HEK293 (cell line): ENCODE measurements around the gene BCR.

ENCODE experiments used
- CTCF ChIA-PET: fragments of 350-600 bp; formaldehyde crosslinking; extraction: SDS; loops from one replicate; lab custom pipeline; 2021; ENCODE audit warnings: antibody characterized with exemption; lab: Yijun Ruan, JAX
- POLR2A ChIA-PET: fragments of 300-600 bp; formaldehyde crosslinking; extraction: SDS; loops from one replicate; lab custom pipeline; 2020; ENCODE audit warnings: antibody characterized with exemption, inconsistent platforms; lab: Yijun Ruan, JAX
- H3K27ac ChIP-seq: fragments of 200-500 bp; sonication (Bioruptor generic); 2 replicates; pipeline ENCODE4 v1.5.1; 2014; ENCODE audit warnings: low read depth, low read length, control low read depth, inconsistent platforms; ENCODE audit errors: extremely low read depth
- H3K36me3 ChIP-seq, 2 experiments: fragments of 200-500 bp in 1 of 2; sonication (Bioruptor generic) in 1 of 2; 1 replicate in 1 of 2; 2 replicates in 1 of 2; pipeline ENCODE4 v1.5.1; 2014 to 2017; ENCODE audit warnings: inconsistent platforms in 2 of 2, low read length in 2 of 2; ENCODE audit not compliant: control insufficient read depth in 2 of 2, insufficient read depth in 1 of 2
- H3K4me1 ChIP-seq: fragments of 200-500 bp; sonication (Bioruptor generic); 2 replicates; pipeline ENCODE4 v1.5.1; 2014; ENCODE audit warnings: mild to moderate bottlenecking, low read length, inconsistent platforms; ENCODE audit not compliant: control insufficient read depth, insufficient read depth
- H3K4me3 ChIP-seq: 2 replicates; pipeline ENCODE4 v1.5.1; 2011; ENCODE audit warnings: low read depth, mild to moderate bottlenecking, control low read depth, low read length, moderate library complexity
- H3K9me3 ChIP-seq: fragments of 200-500 bp; sonication (Bioruptor generic); 2 replicates; pipeline ENCODE4 v1.5.1; 2014; ENCODE audit warnings: low read depth, low read length, inconsistent platforms; ENCODE audit not compliant: control insufficient read depth, insufficient read depth
- EGR2 ChIP-seq: fragments of 450-650 bp; formaldehyde crosslinking; IDR thresholded peaks from 2 replicates; pipeline ENCODE4 v1.5.1; 2016; ENCODE audit warnings: low read depth, missing biosample characterization, missing genetic modification characterization
- KLF16 ChIP-seq: fragments of 450-650 bp; formaldehyde crosslinking; IDR thresholded peaks from 2 replicates; pipeline ENCODE4 v1.5.1; 2017; ENCODE audit warnings: missing biosample characterization, missing genetic modification characterization
- REPIN1 ChIP-seq: fragments of 450-650 bp; formaldehyde crosslinking; IDR thresholded peaks from 2 replicates; pipeline ENCODE4 v1.5.1; 2017; ENCODE audit warnings: missing biosample characterization, missing genetic modification characterization, low read depth
- ZFHX2 ChIP-seq: fragments of 450-650 bp; formaldehyde crosslinking; conservative IDR thresholded peaks from 2 replicates; pipeline ENCODE4 v1.5.1; 2016; ENCODE audit warnings: missing biosample characterization, missing genetic modification characterization
- ZNF146 ChIP-seq: fragments of 450-650 bp; formaldehyde crosslinking; IDR thresholded peaks from 2 replicates; pipeline ENCODE4 v1.5.1; 2016; ENCODE audit warnings: missing biosample characterization, missing genetic modification characterization
- ZNF221 ChIP-seq: fragments of 450-650 bp; formaldehyde crosslinking; IDR thresholded peaks from 2 replicates; pipeline ENCODE4 v1.5.1; 2017; ENCODE audit warnings: missing biosample characterization, missing genetic modification characterization, borderline replicate concordance
- ZNF23 ChIP-seq: fragments of 450-650 bp; formaldehyde crosslinking; IDR thresholded peaks from 2 replicates; pipeline ENCODE4 v1.5.1; 2016; ENCODE audit warnings: missing biosample characterization, missing genetic modification characterization, borderline replicate concordance
- ZNF248 ChIP-seq: fragments of 450-650 bp; formaldehyde crosslinking; IDR thresholded peaks from 2 replicates; pipeline ENCODE4 v1.5.1; 2017; ENCODE audit warnings: missing biosample characterization, missing genetic modification characterization
- ZNF266 ChIP-seq: fragments of 450-650 bp; formaldehyde crosslinking; IDR thresholded peaks from 2 replicates; pipeline ENCODE4 v1.5.1; 2016; ENCODE audit warnings: missing biosample characterization, missing genetic modification characterization, low read depth
- ZNF354C ChIP-seq: fragments of 450-650 bp; formaldehyde crosslinking; IDR thresholded peaks from 2 replicates; pipeline ENCODE4 v1.5.1; 2016; ENCODE audit warnings: missing biosample characterization, missing genetic modification characterization, low read depth, borderline replicate concordance
- ZNF677 ChIP-seq: fragments of 450-650 bp; IDR thresholded peaks from 2 replicates; pipeline ENCODE4 v1.5.0; 2018; ENCODE audit warnings: missing biosample characterization, mild to moderate bottlenecking, missing genetic modification characterization, moderate library complexity
- TF ChIP-seq, protein P1 (sequence below): fragments of 450-650 bp; formaldehyde crosslinking; IDR thresholded peaks from 2 replicates; pipeline ENCODE4 v1.5.1; 2016; ENCODE audit warnings: missing biosample characterization, missing genetic modification characterization
- TF ChIP-seq, protein P2 (sequence below): fragments of 450-650 bp; formaldehyde crosslinking; IDR thresholded peaks from 2 replicates; pipeline ENCODE4 v1.5.1; 2016; ENCODE audit warnings: missing biosample characterization, missing genetic modification characterization
- TF ChIP-seq, protein P3 (sequence below): fragments of 450-650 bp; formaldehyde crosslinking; IDR thresholded peaks from 2 replicates; pipeline ENCODE4 v1.5.1; 2016; ENCODE audit warnings: missing biosample characterization, missing genetic modification characterization
- TF ChIP-seq, protein P4 (sequence below): fragments of 450-650 bp; formaldehyde crosslinking; IDR thresholded peaks from 2 replicates; pipeline ENCODE4 v1.5.1; 2016; ENCODE audit warnings: missing biosample characterization, missing genetic modification characterization
- TF ChIP-seq, protein P5 (sequence below): fragments of 450-650 bp; formaldehyde crosslinking; IDR thresholded peaks from 2 replicates; pipeline ENCODE4 v1.5.1; 2016; ENCODE audit warnings: missing biosample characterization, missing genetic modification characterization

The BCR gene

DNA sequence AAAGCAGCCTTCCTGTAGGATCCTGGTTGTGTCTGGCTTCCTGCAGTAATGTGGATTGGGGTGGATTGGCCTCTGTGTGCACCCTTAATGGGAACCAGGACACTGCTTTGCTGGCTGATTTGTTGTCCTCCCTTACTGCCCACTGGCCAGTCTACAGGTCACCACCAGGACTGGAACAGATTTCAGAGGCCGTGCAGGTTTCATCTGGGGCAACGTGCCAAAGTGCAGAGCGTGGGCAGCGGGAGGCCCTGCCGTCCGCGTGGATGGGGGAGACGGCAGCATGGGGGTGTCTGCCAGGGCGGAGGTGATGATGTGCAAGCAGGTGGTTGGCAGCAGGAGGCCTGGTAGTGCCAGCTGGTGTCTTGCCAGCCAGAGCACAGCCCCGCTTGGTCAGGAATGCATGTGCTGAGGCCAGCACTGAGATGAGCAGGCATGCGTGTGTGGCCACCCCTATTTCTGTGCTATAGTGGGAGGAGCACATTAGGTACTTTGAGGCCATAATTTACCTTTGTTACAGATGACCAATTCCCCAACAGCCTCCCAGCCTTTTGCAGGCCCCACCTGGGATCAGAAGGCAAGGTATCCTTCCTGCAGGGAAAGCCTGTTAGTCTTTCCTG is 24.3 kb downstream of the BCR start (continued):
- TF ChIP-seq, protein P1, sequence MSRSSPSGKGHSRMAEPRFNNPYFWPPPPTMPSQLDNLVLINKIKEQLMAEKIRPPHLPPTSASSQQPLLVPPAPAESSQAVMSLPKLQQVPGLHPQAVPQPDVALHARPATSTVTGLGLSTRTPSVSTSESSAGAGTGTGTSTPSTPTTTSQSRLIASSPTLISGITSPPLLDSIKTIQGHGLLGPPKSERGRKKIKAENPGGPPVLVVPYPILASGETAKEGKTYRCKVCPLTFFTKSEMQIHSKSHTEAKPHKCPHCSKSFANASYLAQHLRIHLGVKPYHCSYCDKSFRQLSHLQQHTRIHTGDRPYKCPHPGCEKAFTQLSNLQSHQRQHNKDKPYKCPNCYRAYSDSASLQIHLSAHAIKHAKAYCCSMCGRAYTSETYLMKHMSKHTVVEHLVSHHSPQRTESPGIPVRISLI, result no peak
- TF ChIP-seq, protein P2, sequence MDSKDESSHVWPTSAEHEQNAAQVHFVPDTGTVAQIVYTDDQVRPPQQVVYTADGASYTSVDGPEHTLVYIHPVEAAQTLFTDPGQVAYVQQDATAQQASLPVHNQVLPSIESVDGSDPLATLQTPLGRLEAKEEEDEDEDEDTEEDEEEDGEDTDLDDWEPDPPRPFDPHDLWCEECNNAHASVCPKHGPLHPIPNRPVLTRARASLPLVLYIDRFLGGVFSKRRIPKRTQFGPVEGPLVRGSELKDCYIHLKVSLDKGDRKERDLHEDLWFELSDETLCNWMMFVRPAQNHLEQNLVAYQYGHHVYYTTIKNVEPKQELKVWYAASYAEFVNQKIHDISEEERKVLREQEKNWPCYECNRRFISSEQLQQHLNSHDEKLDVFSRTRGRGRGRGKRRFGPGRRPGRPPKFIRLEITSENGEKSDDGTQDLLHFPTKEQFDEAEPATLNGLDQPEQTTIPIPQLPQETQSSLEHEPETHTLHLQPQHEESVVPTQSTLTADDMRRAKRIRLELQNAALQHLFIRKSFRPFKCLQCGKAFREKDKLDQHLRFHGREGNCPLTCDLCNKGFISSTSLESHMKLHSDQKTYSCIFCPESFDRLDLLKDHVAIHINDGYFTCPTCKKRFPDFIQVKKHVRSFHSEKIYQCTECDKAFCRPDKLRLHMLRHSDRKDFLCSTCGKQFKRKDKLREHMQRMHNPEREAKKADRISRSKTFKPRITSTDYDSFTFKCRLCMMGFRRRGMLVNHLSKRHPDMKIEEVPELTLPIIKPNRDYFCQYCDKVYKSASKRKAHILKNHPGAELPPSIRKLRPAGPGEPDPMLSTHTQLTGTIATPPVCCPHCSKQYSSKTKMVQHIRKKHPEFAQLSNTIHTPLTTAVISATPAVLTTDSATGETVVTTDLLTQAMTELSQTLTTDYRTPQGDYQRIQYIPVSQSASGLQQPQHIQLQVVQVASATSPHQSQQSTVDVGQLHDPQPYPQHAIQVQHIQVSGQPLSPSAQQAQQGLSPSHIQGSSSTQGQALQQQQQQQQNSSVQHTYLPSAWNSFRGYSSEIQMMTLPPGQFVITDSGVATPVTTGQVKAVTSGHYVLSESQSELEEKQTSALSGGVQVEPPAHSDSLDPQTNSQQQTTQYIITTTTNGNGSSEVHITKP, result 0 out of 2 replicates have a peak, but pooled peaks have one; percentile 31
- peak; percentile 77 for TF ChIP-seq ZFHX2 (tag by site-specific recombination)
- TF ChIP-seq ZNF266 (tag by site-specific recombination), result no peak
- no peak for TF ChIP-seq ZNF354C (tag by site-specific recombination)
- no peak for TF ChIP-seq ZNF23 (tag by site-specific recombination)
- TF ChIP-seq, protein P3, sequence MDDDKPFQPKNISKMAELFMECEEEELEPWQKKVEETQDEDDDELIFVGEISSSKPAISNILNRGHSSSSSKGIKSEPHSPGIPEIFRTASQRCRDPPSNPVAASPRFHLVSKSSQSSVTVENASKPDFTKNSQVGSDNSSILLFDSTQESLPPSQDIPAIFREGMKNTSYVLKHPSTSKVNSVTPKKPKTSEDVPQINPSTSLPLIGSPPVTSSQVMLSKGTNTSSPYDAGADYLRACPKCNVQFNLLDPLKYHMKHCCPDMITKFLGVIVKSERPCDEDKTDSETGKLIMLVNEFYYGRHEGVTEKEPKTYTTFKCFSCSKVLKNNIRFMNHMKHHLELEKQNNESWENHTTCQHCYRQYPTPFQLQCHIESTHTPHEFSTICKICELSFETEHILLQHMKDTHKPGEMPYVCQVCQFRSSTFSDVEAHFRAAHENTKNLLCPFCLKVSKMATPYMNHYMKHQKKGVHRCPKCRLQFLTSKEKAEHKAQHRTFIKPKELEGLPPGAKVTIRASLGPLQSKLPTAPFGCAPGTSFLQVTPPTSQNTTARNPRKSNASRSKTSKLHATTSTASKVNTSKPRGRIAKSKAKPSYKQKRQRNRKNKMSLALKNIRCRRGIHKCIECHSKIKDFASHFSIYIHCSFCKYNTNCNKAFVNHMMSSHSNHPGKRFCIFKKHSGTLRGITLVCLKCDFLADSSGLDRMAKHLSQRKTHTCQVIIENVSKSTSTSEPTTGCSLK (tag by site-specific recombination), result no peak
- no peak for TF ChIP-seq REPIN1 (tag by site-specific recombination)
- TF ChIP-seq KLF16 (tag by site-specific recombination), result no peak
- TF ChIP-seq, protein P4, sequence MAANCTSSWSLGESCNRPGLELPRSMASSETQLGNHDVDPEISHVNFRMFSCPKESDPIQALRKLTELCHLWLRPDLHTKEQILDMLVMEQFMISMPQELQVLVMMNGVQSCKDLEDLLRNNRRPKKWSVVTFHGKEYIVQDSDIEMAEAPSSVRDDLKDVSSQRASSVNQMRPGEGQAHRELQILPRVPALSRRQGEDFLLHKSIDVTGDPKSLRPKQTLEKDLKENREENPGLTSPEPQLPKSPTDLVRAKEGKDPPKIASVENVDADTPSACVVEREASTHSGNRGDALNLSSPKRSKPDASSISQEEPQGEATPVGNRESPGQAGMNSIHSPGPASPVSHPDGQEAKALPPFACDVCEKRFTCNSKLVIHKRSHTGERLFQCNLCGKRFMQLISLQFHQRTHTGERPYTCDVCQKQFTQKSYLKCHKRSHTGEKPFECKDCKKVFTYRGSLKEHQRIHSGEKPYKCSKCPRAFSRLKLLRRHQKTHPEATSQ, result no peak
- TF ChIP-seq ZNF146 (tag by site-specific recombination), result no peak
- TF ChIP-seq ZNF677 (tag by site-specific recombination), result no peak
- no peak for TF ChIP-seq ZNF248

DNA sequence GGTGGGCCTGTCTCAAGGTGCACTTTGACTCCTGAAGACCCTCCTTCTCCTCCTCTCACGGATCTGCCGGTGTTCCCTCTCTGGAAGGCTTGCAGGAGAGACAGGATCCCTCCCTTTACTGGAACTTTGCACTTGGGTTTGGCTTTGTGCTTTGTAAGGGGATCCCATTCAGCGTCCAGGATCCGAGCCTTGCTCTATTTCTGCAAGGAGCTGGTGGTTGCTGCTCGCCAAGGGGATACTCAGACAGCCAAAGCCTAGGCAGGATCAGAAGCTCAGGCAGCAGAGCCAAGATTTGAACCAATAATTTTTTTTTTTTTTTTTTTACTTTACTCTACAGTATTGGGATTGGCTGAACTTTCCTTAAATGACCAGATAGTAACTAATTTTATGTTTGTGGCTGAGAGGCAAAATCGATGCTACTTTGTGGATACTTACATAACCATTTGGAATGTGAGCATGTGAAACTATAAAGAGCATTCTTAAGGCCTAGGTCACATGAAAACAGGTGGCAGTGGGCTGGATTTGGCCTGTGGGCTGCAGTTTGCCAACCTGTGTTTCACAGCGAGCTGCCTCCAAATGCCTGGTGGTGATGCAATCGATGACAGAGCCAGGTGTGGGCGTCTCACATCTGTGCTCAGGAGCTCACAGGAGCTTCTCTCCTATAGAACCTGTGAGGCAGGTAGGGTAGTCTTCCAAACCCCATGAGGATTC is 25.2 kb downstream of the BCR start:
- ChIA-PET POLR2A (interaction anchor here (1.6 kb wide), 1 partner anchor 24 kb away, joined by 6 read pairs; no protein-coding TSS in a partner anchor), CTCF (interaction anchor here (0.7 to 1.6 kb wide), 5 partner anchors 9 to 31 kb away, joined by 3 to 8 read pairs (median 3); no protein-coding TSS in a partner anchor)
- Histone ChIP-seq H3K4me3 (no peak overlapping the region), H3K4me1 (no peaks in the 10 kb centered on the region), H3K9me3 (no peaks in the 10 kb centered on the region), H3K27ac (no peak overlapping the region), H3K36me3 (peaks cover 0 to 34% of the 10 kb centered on the region in 2 experiments; a peak in 1 of 3 replicates)
- TF ChIP-seq ZFHX2 (tag by site-specific recombination), result peak; percentile 67
- TF ChIP-seq EGR2 (tag by site-specific recombination), result peak; percentile 46
- TF ChIP-seq, protein P5, sequence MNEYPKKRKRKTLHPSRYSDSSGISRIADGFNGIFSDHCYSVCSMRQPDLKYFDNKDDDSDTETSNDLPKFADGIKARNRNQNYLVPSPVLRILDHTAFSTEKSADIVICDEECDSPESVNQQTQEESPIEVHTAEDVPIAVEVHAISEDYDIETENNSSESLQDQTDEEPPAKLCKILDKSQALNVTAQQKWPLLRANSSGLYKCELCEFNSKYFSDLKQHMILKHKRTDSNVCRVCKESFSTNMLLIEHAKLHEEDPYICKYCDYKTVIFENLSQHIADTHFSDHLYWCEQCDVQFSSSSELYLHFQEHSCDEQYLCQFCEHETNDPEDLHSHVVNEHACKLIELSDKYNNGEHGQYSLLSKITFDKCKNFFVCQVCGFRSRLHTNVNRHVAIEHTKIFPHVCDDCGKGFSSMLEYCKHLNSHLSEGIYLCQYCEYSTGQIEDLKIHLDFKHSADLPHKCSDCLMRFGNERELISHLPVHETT (tag by site-specific recombination), result no peak
- TF ChIP-seq ZNF221 (tag by site-specific recombination), result no peak
